ENCODE measurements around the gene CHD3.
"Not testable (repeated sequence)": the region's sequence is repeated elsewhere in the genome, so short reads cannot be mapped to it uniquely, and the experiment has no call there.

Gene CHD3

DNA sequence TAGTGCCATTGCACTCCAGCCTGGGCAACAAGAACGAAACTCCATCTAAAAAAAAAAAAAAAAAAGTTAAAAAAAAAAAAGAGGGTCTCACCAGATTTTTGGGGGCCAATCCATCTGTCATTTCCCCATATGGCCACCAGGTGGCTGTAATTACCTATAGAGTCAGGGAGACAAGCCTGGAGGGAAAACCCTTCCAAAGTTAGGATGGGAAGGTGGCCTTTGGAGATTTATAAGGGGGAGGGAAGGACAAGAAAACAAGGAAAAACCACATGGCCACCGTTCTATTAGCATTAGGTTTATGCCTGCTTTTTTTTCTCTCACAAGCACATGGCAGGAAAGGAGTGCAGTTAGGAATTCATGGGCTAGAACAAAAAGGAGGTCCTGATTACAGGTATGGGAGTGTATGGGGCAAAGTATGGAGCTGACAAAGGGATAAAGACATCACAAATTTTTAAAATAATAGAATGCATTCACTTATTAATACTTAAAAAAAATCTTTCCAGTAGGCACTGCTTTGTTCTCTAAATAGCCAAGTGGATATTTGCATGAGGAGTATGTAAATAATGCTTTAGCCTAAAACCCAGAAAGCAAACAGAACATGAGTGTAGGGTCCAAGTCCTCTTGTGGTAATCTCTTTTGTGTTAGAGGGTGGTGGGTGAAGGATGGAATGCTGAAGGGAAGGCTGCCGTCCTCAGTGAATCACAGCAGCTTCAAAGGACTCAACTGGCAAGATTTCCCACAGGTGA, 25.7 kb upstream of the CHD3 start:
- TF ChIP-seq SPI1 (IDR thresholded peaks at IDR 0.05; ENCODE audit: borderline replicate concordance, low read depth) = no peak
- TF ChIP-seq POLR2AphosphoS5 (IDR thresholded peaks at IDR 0.05; ENCODE audit: low read depth) = no peak
- TF ChIP-seq CTCF (IDR thresholded peaks at IDR 0.05; ENCODE audit: insufficient read depth, low read length) = no peak
- TF ChIP-seq, protein P1, sequence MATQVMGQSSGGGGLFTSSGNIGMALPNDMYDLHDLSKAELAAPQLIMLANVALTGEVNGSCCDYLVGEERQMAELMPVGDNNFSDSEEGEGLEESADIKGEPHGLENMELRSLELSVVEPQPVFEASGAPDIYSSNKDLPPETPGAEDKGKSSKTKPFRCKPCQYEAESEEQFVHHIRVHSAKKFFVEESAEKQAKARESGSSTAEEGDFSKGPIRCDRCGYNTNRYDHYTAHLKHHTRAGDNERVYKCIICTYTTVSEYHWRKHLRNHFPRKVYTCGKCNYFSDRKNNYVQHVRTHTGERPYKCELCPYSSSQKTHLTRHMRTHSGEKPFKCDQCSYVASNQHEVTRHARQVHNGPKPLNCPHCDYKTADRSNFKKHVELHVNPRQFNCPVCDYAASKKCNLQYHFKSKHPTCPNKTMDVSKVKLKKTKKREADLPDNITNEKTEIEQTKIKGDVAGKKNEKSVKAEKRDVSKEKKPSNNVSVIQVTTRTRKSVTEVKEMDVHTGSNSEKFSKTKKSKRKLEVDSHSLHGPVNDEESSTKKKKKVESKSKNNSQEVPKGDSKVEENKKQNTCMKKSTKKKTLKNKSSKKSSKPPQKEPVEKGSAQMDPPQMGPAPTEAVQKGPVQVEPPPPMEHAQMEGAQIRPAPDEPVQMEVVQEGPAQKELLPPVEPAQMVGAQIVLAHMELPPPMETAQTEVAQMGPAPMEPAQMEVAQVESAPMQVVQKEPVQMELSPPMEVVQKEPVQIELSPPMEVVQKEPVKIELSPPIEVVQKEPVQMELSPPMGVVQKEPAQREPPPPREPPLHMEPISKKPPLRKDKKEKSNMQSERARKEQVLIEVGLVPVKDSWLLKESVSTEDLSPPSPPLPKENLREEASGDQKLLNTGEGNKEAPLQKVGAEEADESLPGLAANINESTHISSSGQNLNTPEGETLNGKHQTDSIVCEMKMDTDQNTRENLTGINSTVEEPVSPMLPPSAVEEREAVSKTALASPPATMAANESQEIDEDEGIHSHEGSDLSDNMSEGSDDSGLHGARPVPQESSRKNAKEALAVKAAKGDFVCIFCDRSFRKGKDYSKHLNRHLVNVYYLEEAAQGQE (IDR thresholded peaks at IDR 0.05; ENCODE audit: insufficient replicate concordance, low read depth) = no peak
- no peak for TF ChIP-seq GABPA (IDR thresholded peaks at IDR 0.05; ENCODE audit: low read depth)
- no peak overlapping the region for H3K27ac ChIP-seq (replicated peaks)
- no peaks in the 10 kb centered on the region for H3K27me3 ChIP-seq (ENCODE audit: insufficient read depth, poor library complexity, severe bottlenecking)
- no peak overlapping the region for H3K4me3 ChIP-seq (replicated peaks; ENCODE audit: insufficient read depth, low read length)
- DNase-seq (ENCODE audit: low read depth in 1 of 2, low spot score in 1 of 2) = no peak

DNA sequence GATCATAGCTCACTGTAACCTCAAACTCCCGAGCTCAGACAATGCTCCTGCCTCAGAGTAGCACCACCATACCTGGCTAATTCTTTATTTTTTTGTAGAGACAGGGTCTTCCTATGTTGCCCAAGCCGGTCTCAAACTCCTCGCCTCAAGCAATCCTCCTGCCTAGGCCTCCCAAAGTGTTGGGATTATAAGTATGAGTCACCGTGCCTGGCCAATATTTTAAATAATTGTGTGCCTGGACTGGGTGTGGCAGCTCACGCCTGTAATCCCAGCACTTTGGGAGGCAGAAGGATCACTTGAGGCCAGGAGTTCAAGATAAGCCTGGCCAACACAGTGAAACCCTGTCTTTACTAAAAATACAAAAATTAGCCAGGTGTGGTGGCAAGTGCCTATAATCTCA, 24.2 kb upstream of the CHD3 start:
- not testable (repeated sequence) for H3K4me3 ChIP-seq (replicated peaks; ENCODE audit: insufficient read depth, low read length); DNase-seq (ENCODE audit: low read depth in 1 of 2, low spot score in 1 of 2); H3K27ac ChIP-seq (replicated peaks); H3K27me3 ChIP-seq (ENCODE audit: insufficient read depth, poor library complexity, severe bottlenecking)

GRCh38 chr17:7864995-7865650, 23.5 kb upstream of the CHD3 start:
- DNase-seq (ENCODE audit: low read depth in 1 of 2, low spot score in 1 of 2) = no peak
- H3K27ac ChIP-seq (replicated peaks) = no peak overlapping the region
- H3K27me3 ChIP-seq (ENCODE audit: insufficient read depth, poor library complexity, severe bottlenecking) = no peaks in the 10 kb centered on the region
- TF ChIP-seq POLR2AphosphoS5 (IDR thresholded peaks at IDR 0.05; ENCODE audit: low read depth) = no peak
- no peak for TF ChIP-seq CTCF (IDR thresholded peaks at IDR 0.05; ENCODE audit: insufficient read depth, low read length)
- TF ChIP-seq, protein P1 (IDR thresholded peaks at IDR 0.05; ENCODE audit: insufficient replicate concordance, low read depth) = no peak
- TF ChIP-seq SPI1 (IDR thresholded peaks at IDR 0.05; ENCODE audit: borderline replicate concordance, low read depth) = no peak
- no peak for TF ChIP-seq GABPA (IDR thresholded peaks at IDR 0.05; ENCODE audit: low read depth)
- H3K4me3 ChIP-seq (replicated peaks; ENCODE audit: insufficient read depth, low read length) = no peak overlapping the region

DNA sequence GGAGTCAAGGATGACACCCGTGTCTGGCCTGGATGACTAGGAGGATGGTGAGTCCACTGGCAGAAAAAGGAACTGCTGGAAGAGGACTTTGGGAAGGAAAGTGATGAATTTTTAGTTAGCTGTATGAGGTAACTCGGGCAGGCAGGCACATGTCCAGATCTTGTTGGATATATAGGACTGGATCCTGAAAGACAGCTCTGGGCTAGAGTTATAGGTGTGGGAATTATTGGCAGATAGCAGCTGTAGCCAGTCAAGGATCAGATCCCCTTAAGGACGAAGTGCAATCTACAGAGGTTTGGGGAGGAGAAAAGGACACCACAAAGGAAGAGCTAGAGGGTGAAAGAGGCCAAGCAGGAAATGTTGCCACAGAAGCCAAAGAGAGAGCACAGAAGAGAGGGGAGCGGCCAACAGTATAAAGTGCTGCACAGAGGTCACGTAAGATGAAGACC, 20.7 kb upstream of the CHD3 start:
- TF ChIP-seq SPI1 (IDR thresholded peaks at IDR 0.05; ENCODE audit: borderline replicate concordance, low read depth) (peak; percentile 64; the same call in 1 of the 2 replicates), GABPA (IDR thresholded peaks at IDR 0.05; ENCODE audit: low read depth) (no peak)
- TF ChIP-seq, protein P1 (IDR thresholded peaks at IDR 0.05; ENCODE audit: insufficient replicate concordance, low read depth) = no peak

More for the DNA sequence above, 20.7 kb upstream of the CHD3 start:
- Histone ChIP-seq H3K27me3 (ENCODE audit: insufficient read depth, poor library complexity, severe bottlenecking) (no peaks in the 10 kb centered on the region), H3K27ac (replicated peaks) (peak overlapping the region; percentile 68), H3K4me3 (replicated peaks; ENCODE audit: insufficient read depth, low read length) (no peak overlapping the region)
- DNase-seq (ENCODE audit: low read depth in 1 of 2, low spot score in 1 of 2) = peak in 1 of 2 experiments; percentile 50

Measured in HL-60 (cell line).